ENCODE data around the gene RBM18.

GRCh38 chr9:122291458-122291857, 26.8 kb upstream of the RBM18 start:
- no peak for TF ChIP-seq POLR2AphosphoS5 (IDR thresholded peaks at IDR 0.05)
- TF ChIP-seq EP300 (IDR thresholded peaks at IDR 0.05): no peak
